Jurkat, Clone E6-1 (cell line): Measurements from ENCODE around the gene PALD1.

Experiments used
- DNase-seq: peaks from one replicate; pipeline ENCODE4 v3.0.0-alpha.2; 2011; ENCODE audit warnings: low read depth, low spot score
- H3K4me3 ChIP-seq: 2 replicates; pipeline ENCODE4 v1.5.1; 2011; ENCODE audit warnings: mild to moderate bottlenecking, low read length, control low read depth, moderate library complexity

PALD1 gene

GRCh38 chr10:70498970-70499835 is 20.6 kb downstream of the PALD1 start:
- DNase-seq, result no peak
- no peak overlapping the region for H3K4me3 ChIP-seq

GRCh38 chr10:70499836-70500167 is 21.2 kb downstream of the PALD1 start:
- no peak for DNase-seq
- no peak overlapping the region for H3K4me3 ChIP-seq

- no peak overlapping the region for H3K4me3 ChIP-seq
- DNase-seq, result no peak
Observed at GRCh38 chr10:70500368-70500767, 21.8 kb downstream of the PALD1 start.

GRCh38 chr10:70500812-70501301 is 22.3 kb downstream of the PALD1 start:
- H3K4me3 ChIP-seq, result no peak overlapping the region
- no peak for DNase-seq

GRCh38 chr10:70502406-70502805 is 23.8 kb downstream of the PALD1 start:
- no peak overlapping the region for H3K4me3 ChIP-seq
- DNase-seq, result no peak

- H3K4me3 ChIP-seq, result no peak overlapping the region
Observed at GRCh38 chr10:70503776-70504175, 25.2 kb downstream of the PALD1 start.

GRCh38 chr10:70504521-70505358 is 26.2 kb downstream of the PALD1 start:
- H3K4me3 ChIP-seq, result no peak overlapping the region

More at GRCh38 chr10:70503776-70504175, 25.2 kb downstream of the PALD1 start:
- DNase-seq, result no peak

GRCh38 chr10:70505908-70506307 is 27.3 kb downstream of the PALD1 start:
- DNase-seq, result no peak
- no peak overlapping the region for H3K4me3 ChIP-seq

More at GRCh38 chr10:70504521-70505358, 26.2 kb downstream of the PALD1 start:
- DNase-seq, result no peak

GRCh38 chr10:70507966-70508365 is 29.4 kb downstream of the PALD1 start:
- H3K4me3 ChIP-seq, result no peak overlapping the region
- no peak for DNase-seq

GRCh38 chr10:70508912-70509756 is 30.6 kb downstream of the PALD1 start:
- DNase-seq, result no peak
- H3K4me3 ChIP-seq, result no peak overlapping the region

- no peak overlapping the region for H3K4me3 ChIP-seq
- DNase-seq, result no peak
Observed at GRCh38 chr10:70509757-70510147, 31.2 kb downstream of the PALD1 start.

GRCh38 chr10:70510453-70510852 is 31.9 kb downstream of the PALD1 start:
- no peak for DNase-seq
- H3K4me3 ChIP-seq, result no peak overlapping the region

GRCh38 chr10:70510904-70511303 is 32.3 kb downstream of the PALD1 start:
- no peak for DNase-seq
- no peak overlapping the region for H3K4me3 ChIP-seq

GRCh38 chr10:70512149-70512639 is 33.6 kb downstream of the PALD1 start:
- no peak overlapping the region for H3K4me3 ChIP-seq
- no peak for DNase-seq

- no peak for DNase-seq
- H3K4me3 ChIP-seq, result no peak overlapping the region
Observed at GRCh38 chr10:70513848-70514309, 35.3 kb downstream of the PALD1 start.

GRCh38 chr10:70514591-70514990 is 36.0 kb downstream of the PALD1 start:
- H3K4me3 ChIP-seq, result no peak overlapping the region
- DNase-seq, result no peak

GRCh38 chr10:70515035-70515667 is 36.6 kb downstream of the PALD1 start:
- no peak overlapping the region for H3K4me3 ChIP-seq
- DNase-seq, result no peak

GRCh38 chr10:70518695-70519094 is 40.1 kb downstream of the PALD1 start:
- no peak overlapping the region for H3K4me3 ChIP-seq
- DNase-seq, result no peak

GRCh38 chr10:70523057-70523456 is 44.5 kb downstream of the PALD1 start:
- DNase-seq, result no peak
- no peak overlapping the region for H3K4me3 ChIP-seq
